ENCODE measurements around the gene ECHDC3.

DNA sequence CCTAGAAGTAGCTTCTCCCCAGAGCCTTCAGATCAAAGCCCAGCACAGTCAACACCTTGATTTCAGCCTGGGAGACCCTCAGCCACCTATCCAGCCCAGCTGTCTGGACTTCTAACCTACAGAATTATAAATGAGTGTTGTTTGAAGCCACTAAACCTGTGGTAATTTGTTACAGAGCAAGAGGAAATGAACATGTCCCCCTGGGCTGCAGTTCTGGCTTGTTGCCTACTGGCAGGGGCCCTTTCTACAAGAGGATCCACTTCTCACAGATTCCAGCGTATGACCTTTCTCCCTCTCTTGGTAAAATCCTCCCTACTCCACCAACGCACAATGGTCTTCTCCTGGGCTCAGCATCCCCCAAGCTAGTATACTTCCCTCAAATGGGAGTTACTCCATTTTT is 46.4 kb upstream of the ECHDC3 start:
- TF ChIP-seq, protein P1, sequence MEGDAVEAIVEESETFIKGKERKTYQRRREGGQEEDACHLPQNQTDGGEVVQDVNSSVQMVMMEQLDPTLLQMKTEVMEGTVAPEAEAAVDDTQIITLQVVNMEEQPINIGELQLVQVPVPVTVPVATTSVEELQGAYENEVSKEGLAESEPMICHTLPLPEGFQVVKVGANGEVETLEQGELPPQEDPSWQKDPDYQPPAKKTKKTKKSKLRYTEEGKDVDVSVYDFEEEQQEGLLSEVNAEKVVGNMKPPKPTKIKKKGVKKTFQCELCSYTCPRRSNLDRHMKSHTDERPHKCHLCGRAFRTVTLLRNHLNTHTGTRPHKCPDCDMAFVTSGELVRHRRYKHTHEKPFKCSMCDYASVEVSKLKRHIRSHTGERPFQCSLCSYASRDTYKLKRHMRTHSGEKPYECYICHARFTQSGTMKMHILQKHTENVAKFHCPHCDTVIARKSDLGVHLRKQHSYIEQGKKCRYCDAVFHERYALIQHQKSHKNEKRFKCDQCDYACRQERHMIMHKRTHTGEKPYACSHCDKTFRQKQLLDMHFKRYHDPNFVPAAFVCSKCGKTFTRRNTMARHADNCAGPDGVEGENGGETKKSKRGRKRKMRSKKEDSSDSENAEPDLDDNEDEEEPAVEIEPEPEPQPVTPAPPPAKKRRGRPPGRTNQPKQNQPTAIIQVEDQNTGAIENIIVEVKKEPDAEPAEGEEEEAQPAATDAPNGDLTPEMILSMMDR (IDR thresholded peaks at IDR 0.05), result no peak
- TF ChIP-seq EP300 (IDR thresholded peaks at IDR 0.05) (no peak), POLR2A (IDR thresholded peaks at IDR 0.05; ENCODE audit: low read depth) (no peak)

Data from esophagus muscularis mucosa (tissue), 4 donors.